ENCODE results near the gene ADAMTS12. TPM values are rescaled to one million over a fixed set of nuclear protein-coding genes. Genes with fewer than 3 reads are reported as not detected.

Gene ADAMTS12
- total and polyA plus RNA-seq, 2 donors = 2.5 to 28.8 TPM

DNA sequence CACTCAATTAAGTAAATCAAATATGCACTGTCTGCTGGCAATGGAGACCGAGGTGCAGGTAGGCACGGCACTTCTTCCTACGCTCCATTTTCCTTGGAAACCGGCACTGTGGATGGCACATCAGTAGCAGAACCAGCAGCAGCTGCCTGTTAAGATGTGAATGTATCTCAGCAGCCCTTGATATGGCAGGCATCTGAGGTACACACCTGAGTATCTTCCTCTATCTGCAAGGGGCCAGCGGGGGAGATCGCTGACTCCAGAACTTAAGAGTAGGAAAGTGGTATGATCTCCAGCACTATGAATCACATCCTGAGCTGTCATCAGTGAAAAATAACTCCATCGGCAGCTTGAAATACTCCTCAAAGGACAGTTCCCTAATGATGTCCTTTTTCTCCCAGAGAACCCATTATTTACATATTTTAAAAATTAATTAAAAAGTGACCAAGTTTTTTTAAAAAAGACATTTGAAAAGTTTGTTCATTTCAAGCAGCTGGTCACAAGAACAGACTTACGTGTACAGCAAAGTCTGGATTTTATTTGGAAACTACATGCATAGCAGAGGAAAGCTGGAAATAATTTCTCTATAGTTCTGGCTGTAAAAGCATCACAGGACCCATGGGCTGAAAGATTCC, 97.1 kb downstream of the ADAMTS12 start:
- 82% methylated on average over 8 of the region's 8 CpGs for WGBS
- DNase-seq (ENCODE audit: extremely low spot score) = no peak

DNA sequence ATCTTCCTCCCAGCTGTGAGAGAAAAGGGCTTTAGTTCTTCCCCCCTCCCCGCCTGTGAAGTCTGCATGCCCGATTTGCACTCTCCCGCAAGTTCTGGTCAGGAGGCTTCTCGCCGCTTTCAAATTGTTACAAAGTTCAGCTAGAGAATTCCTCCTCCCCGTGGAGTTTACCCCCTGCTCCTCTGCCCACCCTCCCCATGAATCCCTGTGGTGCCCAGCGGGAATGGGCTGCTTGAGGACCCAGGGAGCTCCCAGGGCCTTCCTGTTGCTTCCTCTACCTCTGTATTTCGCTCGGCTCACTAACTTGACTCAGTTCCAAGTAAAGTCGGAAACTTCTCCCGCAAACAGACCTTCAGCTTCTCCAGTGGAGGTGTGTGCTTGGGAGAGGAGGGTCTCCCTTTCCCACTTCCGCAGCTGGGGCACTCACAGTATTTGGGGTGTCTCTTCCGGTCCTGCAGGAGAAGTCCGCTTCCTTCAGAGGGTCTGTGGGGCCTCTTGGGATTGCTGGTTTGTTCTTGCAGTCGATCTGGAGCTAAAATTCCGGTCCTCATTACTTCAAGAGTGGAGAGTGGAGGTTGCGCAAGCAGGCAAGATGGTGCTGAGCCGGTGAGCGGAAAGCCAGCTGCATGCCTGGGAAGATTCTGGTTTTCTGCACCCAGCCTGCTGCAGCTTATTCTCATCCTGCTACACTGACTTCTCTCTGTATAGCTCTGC, 97.8 kb downstream of the ADAMTS12 start:
- Histone ChIP-seq H3K27ac (ENCODE audit: low read depth) (no peak overlapping the region), H3K4me3 (ENCODE audit: low read depth, low read length) (no peak overlapping the region)
- 89% methylated on average over 19 of the region's 19 CpGs for WGBS

More for the DNA sequence above, 97.1 kb downstream of the ADAMTS12 start:
- no peaks in the 10 kb centered on the region for H3K36me3 ChIP-seq (ENCODE audit: insufficient read depth)
- H3K4me1 ChIP-seq (ENCODE audit: insufficient read depth) = no peaks in the 10 kb centered on the region
- no peak overlapping the region for H3K4me3 ChIP-seq (ENCODE audit: low read depth, low read length)
- no peak overlapping the region for H3K27ac ChIP-seq (ENCODE audit: low read depth)

DNA sequence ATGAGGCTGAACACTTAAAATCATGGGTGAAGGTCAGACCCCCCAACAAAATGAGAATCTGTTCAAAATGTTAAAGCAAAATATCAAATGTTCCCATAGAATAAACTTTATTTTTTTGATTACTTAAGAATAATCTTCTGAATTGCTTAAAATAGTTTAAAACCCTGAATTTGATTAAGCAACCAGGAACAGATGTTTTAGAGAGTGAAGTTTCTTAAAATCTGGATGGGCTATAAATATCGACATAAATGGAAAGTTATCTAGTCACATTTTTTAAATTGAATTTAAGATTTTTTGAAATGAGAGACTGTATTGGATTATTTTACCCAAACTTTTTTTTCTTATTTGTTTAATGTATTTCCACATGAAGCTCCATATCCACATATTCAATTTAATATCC, 98.5 kb downstream of the ADAMTS12 start:
- Histone ChIP-seq H3K4me1 (ENCODE audit: insufficient read depth) (no peaks in the 10 kb centered on the region), H3K4me3 (ENCODE audit: low read depth, low read length) (no peak overlapping the region), H3K36me3 (ENCODE audit: insufficient read depth) (no peaks in the 10 kb centered on the region), H3K27ac (ENCODE audit: low read depth) (no peak overlapping the region)
- no peak for DNase-seq (ENCODE audit: extremely low spot score)
- 78% methylated on average over 1 of the region's 1 CpG for WGBS

More for the DNA sequence above, 97.8 kb downstream of the ADAMTS12 start:
- Histone ChIP-seq H3K4me1 (ENCODE audit: insufficient read depth) (no peaks in the 10 kb centered on the region), H3K36me3 (ENCODE audit: insufficient read depth) (no peaks in the 10 kb centered on the region)
- no peak for DNase-seq (ENCODE audit: extremely low spot score)

DNA sequence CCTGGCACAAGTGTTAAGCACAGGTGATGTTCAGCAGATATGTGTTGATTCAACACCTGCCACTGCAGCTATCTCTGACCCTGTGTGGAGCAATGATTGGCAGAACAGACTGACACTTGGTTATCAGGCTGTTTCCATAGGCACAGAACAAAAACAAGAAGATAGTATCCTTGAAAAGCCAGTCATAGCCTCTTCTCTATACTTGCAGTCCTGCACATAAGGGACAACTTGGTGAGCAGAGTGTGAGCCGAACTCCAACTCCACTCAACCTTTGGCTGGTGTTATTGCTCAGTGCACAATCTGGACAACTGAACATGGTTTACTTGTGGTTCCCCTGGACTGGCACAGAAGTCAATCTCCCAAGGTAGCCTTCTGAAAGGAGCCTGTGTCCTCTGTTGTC, 99.2 kb downstream of the ADAMTS12 start:
- no peak for DNase-seq (ENCODE audit: extremely low spot score)
- H3K36me3 ChIP-seq (ENCODE audit: insufficient read depth) = no peaks in the 10 kb centered on the region
- 100% methylated on average over 1 of the region's 1 CpG for WGBS

DNA sequence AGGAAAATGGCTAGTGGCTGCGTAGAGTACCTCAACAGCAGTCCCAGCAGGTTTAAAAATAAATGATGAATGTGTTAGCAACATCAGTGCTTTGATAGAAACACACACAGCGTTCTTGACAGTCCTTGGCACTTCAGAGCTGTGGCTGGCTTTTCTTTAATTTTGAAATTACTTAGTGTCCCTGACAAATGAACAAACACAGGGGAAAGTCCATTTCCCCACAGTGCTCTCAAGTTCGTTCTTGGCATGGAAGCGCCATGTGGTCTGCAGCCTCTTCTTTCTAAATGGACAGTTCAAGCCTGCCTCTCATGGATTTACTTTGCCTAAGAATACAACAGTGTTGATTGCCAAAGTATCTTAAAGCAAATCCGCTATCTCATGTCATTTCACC, 102.2 kb downstream of the ADAMTS12 start:
- WGBS = 95% methylated on average over 5 of the region's 5 CpGs
- Histone ChIP-seq H3K4me3 (ENCODE audit: low read depth, low read length) (no peak overlapping the region), H3K4me1 (ENCODE audit: insufficient read depth) (no peaks in the 10 kb centered on the region), H3K36me3 (ENCODE audit: insufficient read depth) (no peaks in the 10 kb centered on the region), H3K27ac (ENCODE audit: low read depth) (no peak overlapping the region)
- no peak for DNase-seq (ENCODE audit: extremely low spot score)

More for the DNA sequence above, 99.2 kb downstream of the ADAMTS12 start:
- Histone ChIP-seq H3K27ac (ENCODE audit: low read depth) (no peak overlapping the region), H3K4me3 (ENCODE audit: low read depth, low read length) (no peak overlapping the region), H3K4me1 (ENCODE audit: insufficient read depth) (no peaks in the 10 kb centered on the region)

DNA sequence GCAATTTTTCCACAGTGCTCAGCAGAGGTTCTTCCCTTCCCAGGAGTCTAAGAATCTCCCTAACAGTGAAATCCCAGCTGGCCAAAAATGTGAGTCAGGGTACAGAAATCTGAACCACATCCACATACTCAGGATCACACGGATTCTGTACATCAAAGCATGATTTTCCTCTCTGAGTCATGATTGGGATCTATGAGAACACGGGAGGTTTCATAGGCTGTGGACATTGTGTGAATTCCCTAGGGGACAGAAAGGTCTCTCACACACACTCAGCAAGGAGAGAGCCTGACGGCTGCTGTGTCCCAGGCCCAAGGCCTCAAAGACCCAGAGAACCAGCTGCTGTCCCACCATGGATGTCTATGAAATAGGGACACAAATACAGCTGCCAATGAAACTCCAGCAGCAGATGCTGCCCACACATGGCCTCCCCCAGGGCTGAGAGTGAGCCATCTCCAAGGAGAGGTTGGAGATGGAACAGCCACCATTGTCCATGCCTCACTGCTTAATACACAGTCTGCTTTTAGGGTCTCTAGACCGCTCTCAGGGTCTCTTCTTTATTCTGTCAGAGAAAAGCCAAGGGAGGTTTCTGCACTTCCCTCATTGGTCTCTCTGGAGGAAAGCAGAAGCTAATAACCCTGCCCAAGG, 102.7 kb downstream of the ADAMTS12 start:
- 64% methylated on average over 4 of the region's 4 CpGs for WGBS
- Histone ChIP-seq H3K4me1 (ENCODE audit: insufficient read depth) (no peaks in the 10 kb centered on the region), H3K4me3 (ENCODE audit: low read depth, low read length) (no peak overlapping the region), H3K27ac (ENCODE audit: low read depth) (no peak overlapping the region), H3K36me3 (ENCODE audit: insufficient read depth) (no peaks in the 10 kb centered on the region)
- DNase-seq (ENCODE audit: extremely low spot score) = no peak

DNA sequence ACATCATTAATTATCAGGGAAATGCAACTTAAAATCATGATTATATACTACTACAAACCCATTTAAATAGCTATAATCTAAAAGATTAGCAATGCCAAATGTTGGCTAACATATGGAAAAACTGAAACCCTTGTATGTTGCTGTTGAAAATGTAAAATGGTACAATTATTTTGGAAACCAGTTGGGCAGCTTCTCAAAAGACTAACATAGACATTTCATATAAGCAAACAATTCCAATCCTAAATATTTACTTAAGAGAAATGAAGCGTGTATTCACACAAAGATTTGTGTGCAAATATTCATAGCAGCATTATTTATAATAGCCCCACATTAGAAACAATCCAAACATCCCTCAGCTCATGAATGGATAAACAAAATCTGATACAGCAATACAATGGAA, 106.2 kb downstream of the ADAMTS12 start:
- 77% methylated on average over 1 of the region's 1 CpG for WGBS
- no peaks in the 10 kb centered on the region for H3K4me1 ChIP-seq (ENCODE audit: insufficient read depth)
- H3K4me3 ChIP-seq (ENCODE audit: low read depth, low read length) = no peak overlapping the region
- no peak overlapping the region for H3K27ac ChIP-seq (ENCODE audit: low read depth)
- H3K36me3 ChIP-seq (ENCODE audit: insufficient read depth) = no peaks in the 10 kb centered on the region
- no peak for DNase-seq (ENCODE audit: extremely low spot score)

DNA sequence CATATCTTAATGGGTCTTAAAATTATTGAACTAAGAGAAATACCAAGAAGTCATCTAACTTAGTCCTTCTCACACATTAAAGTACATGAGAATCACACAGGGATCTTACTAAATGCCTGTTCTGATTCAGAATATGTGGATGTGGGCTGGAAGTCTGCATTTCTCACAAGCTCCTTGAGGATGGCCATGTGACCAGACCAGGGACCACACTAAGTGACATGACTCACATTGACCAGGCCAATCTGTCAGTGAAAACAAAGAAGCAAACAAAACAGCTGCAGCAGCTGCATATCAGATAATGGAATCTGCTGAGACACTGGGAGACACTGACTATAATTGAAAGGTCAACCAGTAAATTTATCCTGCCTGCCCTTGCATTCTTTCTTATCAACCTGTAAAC, 110.5 kb downstream of the ADAMTS12 start:
- H3K27ac ChIP-seq (ENCODE audit: low read depth) = no peak overlapping the region
- no peaks in the 10 kb centered on the region for H3K36me3 ChIP-seq (ENCODE audit: insufficient read depth)
- no peak for DNase-seq (ENCODE audit: extremely low spot score)
- no peaks in the 10 kb centered on the region for H3K4me1 ChIP-seq (ENCODE audit: insufficient read depth)
- H3K4me3 ChIP-seq (ENCODE audit: low read depth, low read length) = no peak overlapping the region

DNA sequence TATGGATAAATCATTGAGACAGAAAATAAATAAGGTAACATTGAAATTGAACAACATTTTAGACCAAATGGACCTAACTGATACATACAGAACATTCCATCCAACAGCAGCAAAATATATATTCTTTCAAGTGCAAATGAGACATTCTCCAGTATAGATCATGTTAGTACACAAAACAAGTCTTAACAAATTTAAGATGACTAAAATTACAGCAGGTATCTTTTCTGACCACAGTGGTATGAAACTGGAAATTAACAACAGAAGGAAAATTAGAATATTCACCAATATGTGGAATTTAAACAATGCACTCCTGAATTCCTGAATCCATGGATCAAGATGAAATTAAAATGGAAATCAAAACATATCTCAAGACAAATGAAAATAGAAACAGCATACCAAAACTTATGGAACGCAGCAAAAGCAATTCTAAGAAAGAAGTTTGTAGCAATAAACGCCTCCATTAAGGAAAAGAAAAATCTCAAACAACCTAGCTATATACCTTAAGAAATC, 115.6 kb downstream of the ADAMTS12 start:
- H3K36me3 ChIP-seq (ENCODE audit: insufficient read depth) = no peaks in the 10 kb centered on the region
- 96% methylated on average over 2 of the region's 2 CpGs for WGBS
- DNase-seq (ENCODE audit: extremely low spot score) = no peak
- no peak overlapping the region for H3K4me3 ChIP-seq (ENCODE audit: low read depth, low read length)
- no peak overlapping the region for H3K27ac ChIP-seq (ENCODE audit: low read depth)
- H3K4me1 ChIP-seq (ENCODE audit: insufficient read depth) = no peaks in the 10 kb centered on the region

DNA sequence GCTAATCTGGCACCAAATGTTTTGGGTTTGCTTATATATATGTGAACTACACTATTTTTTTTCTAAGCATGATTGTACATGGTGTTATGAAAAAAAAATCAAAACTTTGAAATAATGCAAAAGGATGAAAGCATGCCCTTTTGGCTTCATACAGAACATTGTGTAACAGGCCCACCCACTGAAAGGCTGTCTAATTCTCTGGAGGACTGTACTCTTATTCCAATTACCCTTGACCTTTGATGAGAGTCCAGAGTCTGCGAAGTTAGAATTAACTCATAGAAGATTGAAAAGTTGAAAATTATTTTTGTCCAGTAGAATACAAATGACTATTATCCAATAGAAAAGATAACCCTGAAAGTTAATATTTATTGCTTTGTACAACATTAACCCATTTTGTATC, 117.4 kb downstream of the ADAMTS12 start:
- Histone ChIP-seq H3K4me3 (ENCODE audit: low read depth, low read length) (no peak overlapping the region), H3K27ac (ENCODE audit: low read depth) (no peak overlapping the region), H3K4me1 (ENCODE audit: insufficient read depth) (no peaks in the 10 kb centered on the region), H3K36me3 (ENCODE audit: insufficient read depth) (no peaks in the 10 kb centered on the region)
- WGBS = 78% methylated on average over 1 of the region's 1 CpG
- no peak for DNase-seq (ENCODE audit: extremely low spot score)

DNA sequence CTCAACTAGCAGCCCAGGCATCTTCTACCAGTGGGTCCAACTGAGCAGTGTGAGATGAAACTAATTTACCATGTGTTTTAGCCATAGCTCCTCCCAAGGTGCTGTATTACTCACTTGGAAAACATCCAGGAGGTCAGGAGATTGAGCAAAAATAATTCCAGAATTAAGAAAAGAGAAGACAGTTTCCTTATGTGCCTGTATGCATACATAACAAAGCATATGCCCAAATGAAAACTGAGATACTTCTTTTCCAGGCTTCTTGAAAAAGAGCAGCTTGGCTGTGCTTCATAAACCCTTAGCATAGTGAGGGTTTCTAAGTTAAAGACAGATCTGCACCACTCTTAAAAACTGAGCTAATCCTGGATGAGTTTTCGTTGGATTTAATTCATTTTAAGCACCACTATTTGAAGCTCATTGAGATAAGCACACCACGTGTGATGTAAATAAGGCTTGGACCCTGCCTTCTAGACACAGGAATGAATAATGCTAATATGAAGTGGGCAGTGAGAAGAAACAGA, 119.4 kb downstream of the ADAMTS12 start:
- 21% methylated on average over 2 of the region's 2 CpGs for WGBS
- Histone ChIP-seq H3K4me1 (ENCODE audit: insufficient read depth) (no peaks in the 10 kb centered on the region), H3K27ac (ENCODE audit: low read depth) (no peak overlapping the region), H3K36me3 (ENCODE audit: insufficient read depth) (no peaks in the 10 kb centered on the region), H3K4me3 (ENCODE audit: low read depth, low read length) (no peak overlapping the region)
- DNase-seq (ENCODE audit: extremely low spot score) = no peak

DNA sequence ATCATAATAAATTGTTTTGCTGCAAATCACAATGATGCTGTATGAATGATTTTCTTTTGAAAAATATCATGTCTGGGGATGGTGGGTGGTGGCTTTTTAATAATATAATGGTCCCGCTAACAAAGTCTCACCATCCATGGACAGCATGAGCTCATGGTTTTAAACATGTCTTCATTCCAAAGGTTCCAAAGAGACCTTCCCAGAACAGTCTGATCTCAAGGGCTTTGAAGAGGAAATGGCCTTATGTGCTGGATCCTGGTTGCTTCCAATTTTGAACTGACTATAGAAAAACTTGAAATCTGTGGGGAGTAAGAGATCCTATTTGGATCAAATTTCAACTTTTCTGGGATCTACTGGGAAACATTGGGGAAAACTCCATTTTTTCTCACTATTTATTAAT, 121.8 kb downstream of the ADAMTS12 start:
- no peak for DNase-seq (ENCODE audit: extremely low spot score)
- Histone ChIP-seq H3K4me1 (ENCODE audit: insufficient read depth) (no peaks in the 10 kb centered on the region), H3K4me3 (ENCODE audit: low read depth, low read length) (no peak overlapping the region), H3K27ac (ENCODE audit: low read depth) (no peak overlapping the region), H3K36me3 (ENCODE audit: insufficient read depth) (no peaks in the 10 kb centered on the region)
- WGBS = 99% methylated on average over 1 of the region's 1 CpG

DNA sequence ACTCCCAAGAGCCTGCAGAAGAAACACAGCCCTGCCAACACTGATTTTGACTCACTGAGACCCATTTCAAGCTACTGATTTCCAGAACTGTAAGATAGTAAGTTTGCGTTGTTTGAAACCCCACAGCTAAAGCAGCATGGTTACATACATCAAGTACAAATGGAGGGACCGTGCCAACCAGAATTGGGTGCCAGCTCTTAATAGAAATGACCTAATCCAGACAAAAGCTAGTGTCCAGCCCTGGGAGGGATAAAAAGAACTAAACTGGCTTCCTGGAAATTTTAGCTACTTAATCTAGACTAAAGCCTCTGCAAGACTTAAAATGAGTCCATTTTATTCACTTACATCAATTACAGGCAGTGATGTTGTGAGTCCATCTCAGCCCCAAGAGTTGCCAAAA, 122.6 kb downstream of the ADAMTS12 start:
- no peak for DNase-seq (ENCODE audit: extremely low spot score)
- Histone ChIP-seq H3K4me1 (ENCODE audit: insufficient read depth) (no peaks in the 10 kb centered on the region), H3K4me3 (ENCODE audit: low read depth, low read length) (no peak overlapping the region), H3K36me3 (ENCODE audit: insufficient read depth) (no peaks in the 10 kb centered on the region), H3K27ac (ENCODE audit: low read depth) (no peak overlapping the region)
- 91% methylated on average over 2 of the region's 2 CpGs for WGBS

DNA sequence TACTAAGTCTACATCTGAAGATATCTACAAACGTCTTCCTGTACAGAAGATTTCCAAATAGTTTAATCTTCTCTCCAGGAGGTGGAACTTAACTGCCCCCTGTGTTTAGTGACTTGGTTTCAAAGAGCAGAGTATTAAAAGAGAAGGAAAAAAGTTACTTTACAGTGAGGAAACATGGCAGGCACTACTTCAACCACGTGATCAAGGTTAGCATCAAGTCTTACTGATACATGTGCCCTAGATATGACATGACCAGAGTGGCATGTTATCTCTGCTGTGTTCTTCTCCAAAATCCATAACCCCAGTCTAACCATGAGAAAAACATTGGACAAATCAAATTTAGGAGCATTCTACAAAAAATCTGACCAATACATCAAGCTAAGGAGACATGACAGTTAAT, 125.8 kb downstream of the ADAMTS12 start:
- Histone ChIP-seq H3K27ac (ENCODE audit: low read depth) (no peak overlapping the region), H3K4me3 (ENCODE audit: low read depth, low read length) (no peak overlapping the region), H3K36me3 (ENCODE audit: insufficient read depth) (no peaks in the 10 kb centered on the region), H3K4me1 (ENCODE audit: insufficient read depth) (no peaks in the 10 kb centered on the region)
- 77% methylated on average over 2 of the region's 2 CpGs for WGBS
- no peak for DNase-seq (ENCODE audit: extremely low spot score)

Measured in urinary bladder (tissue), 4 donors.